HG03135 (cell line): ENCODE data around the gene NFIC.
"Not testable (repeated sequence)": the region's sequence is repeated elsewhere in the genome, so short reads cannot be mapped to it uniquely, and the experiment has no call there.

ENCODE experiments used
- ATAC-seq: cut with Tn5 transposase; IDR thresholded peaks from one replicate; pipeline ENCODE4 v1.9.1; 2021; ENCODE audit warnings: mild to moderate bottlenecking, moderate library complexity; ENCODE audit not compliant: unreplicated experiment

The NFIC gene

GRCh38 chr19:3506384-3507340 is 140.3 kb downstream of the NFIC start:
- peak; percentile 5 for ATAC-seq

- no peak for ATAC-seq
Observed at GRCh38 chr19:3507371-3508120, 141.2 kb downstream of the NFIC start.

GRCh38 chr19:3508121-3508661 is 141.8 kb downstream of the NFIC start:
- not testable (repeated sequence) for ATAC-seq

- ATAC-seq, result no peak
Observed at GRCh38 chr19:3508771-3509535, 142.6 kb downstream of the NFIC start.

GRCh38 chr19:3509566-3509989 is 143.2 kb downstream of the NFIC start:
- no peak for ATAC-seq

GRCh38 chr19:3510727-3511126 is 144.3 kb downstream of the NFIC start:
- ATAC-seq, result no peak

GRCh38 chr19:3511506-3512251 is 145.3 kb downstream of the NFIC start:
- no peak for ATAC-seq

GRCh38 chr19:3512562-3513228 is 146.3 kb downstream of the NFIC start:
- ATAC-seq, result no peak

- ATAC-seq, result no peak
Observed at GRCh38 chr19:3513229-3514140, 147.1 kb downstream of the NFIC start.

GRCh38 chr19:3514930-3515329 is 148.5 kb downstream of the NFIC start:
- ATAC-seq, result no peak

- no peak for ATAC-seq
Observed at GRCh38 chr19:3515891-3516422, 149.6 kb downstream of the NFIC start.

GRCh38 chr19:3516675-3517207 is 150.4 kb downstream of the NFIC start:
- ATAC-seq, result no peak

- ATAC-seq, result no peak
Observed at GRCh38 chr19:3517638-3518037, 151.3 kb downstream of the NFIC start.

GRCh38 chr19:3518255-3518654 is 151.9 kb downstream of the NFIC start:
- ATAC-seq, result no peak

GRCh38 chr19:3518659-3519058 is 152.3 kb downstream of the NFIC start:
- ATAC-seq, result no peak
